ENCODE data around the gene MAP3K8. TPM values are rescaled to one million over a fixed set of nuclear protein-coding genes. Genes with fewer than 3 reads are reported as not detected.

The MAP3K8 gene
- total RNA-seq, 1 donor from 2014 or later, result 10.4 TPM

GRCh38 chr10:30390207-30390606, 43.8 kb upstream of the MAP3K8 start:
- Histone ChIP-seq H3K27me3 (ENCODE audit: control insufficient read depth, insufficient read depth, low read length) (no peaks in the 10 kb centered on the region), H3K36me3 (ENCODE audit: control insufficient read depth, insufficient read depth, low read length) (no peaks in the 10 kb centered on the region), H3K4me3 (ENCODE audit: low read depth, low read length) (no peak overlapping the region)
- DNase-seq (ENCODE audit: low read depth), result no peak
- TF ChIP-seq CTCF (IDR thresholded peaks at IDR 0.05; ENCODE audit: insufficient read depth, low read length, poor library complexity, severe bottlenecking), result no peak

- Histone ChIP-seq H3K27me3 (ENCODE audit: control insufficient read depth, insufficient read depth, low read length) (no peaks in the 10 kb centered on the region), H3K36me3 (ENCODE audit: control insufficient read depth, insufficient read depth, low read length) (no peaks in the 10 kb centered on the region), H3K4me3 (ENCODE audit: low read depth, low read length) (no peak overlapping the region)
- TF ChIP-seq CTCF (IDR thresholded peaks at IDR 0.05; ENCODE audit: insufficient read depth, low read length, poor library complexity, severe bottlenecking), result no peak
- DNase-seq (ENCODE audit: low read depth), result no peak
These were observed 42.7 kb upstream of the MAP3K8 start for GRCh38 chr10:30391266-30391665.

GRCh38 chr10:30392564-30392990, 41.4 kb upstream of the MAP3K8 start:
- Histone ChIP-seq H3K27me3 (ENCODE audit: control insufficient read depth, insufficient read depth, low read length) (no peaks in the 10 kb centered on the region), H3K4me3 (ENCODE audit: low read depth, low read length) (no peak overlapping the region), H3K36me3 (ENCODE audit: control insufficient read depth, insufficient read depth, low read length) (no peaks in the 10 kb centered on the region)
- DNase-seq (ENCODE audit: low read depth), result no peak
- TF ChIP-seq CTCF (IDR thresholded peaks at IDR 0.05; ENCODE audit: insufficient read depth, low read length, poor library complexity, severe bottlenecking), result peak; percentile 96

GRCh38 chr10:30396293-30396692, 37.7 kb upstream of the MAP3K8 start:
- Histone ChIP-seq H3K27me3 (ENCODE audit: control insufficient read depth, insufficient read depth, low read length) (peaks cover 4% of the 10 kb centered on the region), H3K4me3 (ENCODE audit: low read depth, low read length) (no peak overlapping the region), H3K36me3 (ENCODE audit: control insufficient read depth, insufficient read depth, low read length) (no peaks in the 10 kb centered on the region)
- no peak for TF ChIP-seq CTCF (IDR thresholded peaks at IDR 0.05; ENCODE audit: insufficient read depth, low read length, poor library complexity, severe bottlenecking)
- DNase-seq (ENCODE audit: low read depth), result no peak

- DNase-seq (ENCODE audit: low read depth), result no peak
- H3K27me3 ChIP-seq (ENCODE audit: control insufficient read depth, insufficient read depth, low read length), result peaks cover 4% of the 10 kb centered on the region
- TF ChIP-seq CTCF (IDR thresholded peaks at IDR 0.05; ENCODE audit: insufficient read depth, low read length, poor library complexity, severe bottlenecking), result no peak
These were observed 37.3 kb upstream of the MAP3K8 start for GRCh38 chr10:30396698-30397097.

GRCh38 chr10:30398193-30398592, 35.8 kb upstream of the MAP3K8 start:
- Histone ChIP-seq H3K36me3 (ENCODE audit: control insufficient read depth, insufficient read depth, low read length) (no peaks in the 10 kb centered on the region), H3K27me3 (ENCODE audit: control insufficient read depth, insufficient read depth, low read length) (peaks cover 4% of the 10 kb centered on the region), H3K4me3 (ENCODE audit: low read depth, low read length) (no peak overlapping the region)
- DNase-seq (ENCODE audit: low read depth), result no peak
- no peak for TF ChIP-seq CTCF (IDR thresholded peaks at IDR 0.05; ENCODE audit: insufficient read depth, low read length, poor library complexity, severe bottlenecking)

More at GRCh38 chr10:30396698-30397097, 37.3 kb upstream of the MAP3K8 start:
- no peak overlapping the region for H3K4me3 ChIP-seq (ENCODE audit: low read depth, low read length)
- no peaks in the 10 kb centered on the region for H3K36me3 ChIP-seq (ENCODE audit: control insufficient read depth, insufficient read depth, low read length)
